Spleen (tissue), 11 donors: ENCODE data around the gene ENO3. TPM values are rescaled to one million over a fixed set of nuclear protein-coding genes. Genes with fewer than 3 reads are reported as not detected.

Experiments
- DNase-seq: peaks from one replicate; pipeline ENCODE4 v3.0.0-alpha.2; 2020
- H3K27ac ChIP-seq, 8 donors: fragments of 200-600 bp; sonication (generic) in 7 of 8; 1 replicate in 4 of 8; 2 replicates in 4 of 8; pipeline versions ENCODE4 v1.5.0 to v1.8.0; 2016 to 2021; ENCODE audit warnings: inconsistent platforms in 4 of 8, mild to moderate bottlenecking in 4 of 8, moderate library complexity in 1 of 8
- H3K27me3 ChIP-seq, 7 donors: fragments of 200-600 bp; sonication (generic) in 6 of 7; replicated peaks in 1 of 7; 1 replicate in 4 of 7; 2 replicates in 3 of 7; pipeline versions ENCODE4 v1.5.0 to v1.8.0; 2016 to 2021; ENCODE audit warnings: inconsistent platforms in 3 of 7, mild to moderate bottlenecking in 1 of 7
- H3K36me3 ChIP-seq, 6 donors: fragments of 200-600 bp; sonication (generic) in 5 of 6; 1 replicate in 4 of 6; 2 replicates in 2 of 6; pipeline versions ENCODE4 v1.5.0 to v1.8.0; 2016 to 2021; ENCODE audit warnings: inconsistent platforms in 2 of 6
- H3K4me1 ChIP-seq, 6 donors: fragments of 200-600 bp; sonication (generic) in 5 of 6; 1 replicate in 3 of 6; 2 replicates in 3 of 6; pipeline versions ENCODE4 v1.5.0 to v1.8.0; 2016 to 2021; ENCODE audit warnings: inconsistent platforms in 3 of 6
- H3K4me3 ChIP-seq, 8 donors: fragments of 200-600 bp; sonication (generic) in 7 of 8; 1 replicate in 4 of 8; 2 replicates in 4 of 8; pipeline versions ENCODE4 v1.5.0 to v1.8.0; 2016 to 2021; ENCODE audit warnings: inconsistent platforms in 4 of 8, mild to moderate bottlenecking in 4 of 8, moderate library complexity in 2 of 8
- H3K9me3 ChIP-seq, 8 donors: fragments of 200-600 bp; sonication (generic) in 7 of 8; 1 replicate in 4 of 8; 2 replicates in 4 of 8; pipeline versions ENCODE4 v1.5.0 to v1.8.0; 2016 to 2021; ENCODE audit warnings: inconsistent platforms in 4 of 8
- CTCF ChIP-seq, 11 experiments: fragments of 200-600 bp in 7 of 11; fragments of 450-650 bp in 4 of 11; sonication (generic) in 4 of 11; IDR thresholded peaks in 8 of 11; conservative IDR thresholded peaks in 3 of 11; 1 replicate in 7 of 11; 2 replicates in 4 of 11; pipeline versions ENCODE4 v1.4.0 to v1.8.0; 2016 to 2021; ENCODE audit warnings: antibody characterized with exemption in 11 of 11, inconsistent platforms in 4 of 11, mild to moderate bottlenecking in 1 of 11
- POLR2A ChIP-seq, 3 donors: fragments of 450-650 bp; IDR thresholded peaks; one replicate each; pipeline ENCODE4 v1.5.1; 2017; ENCODE audit warnings: antibody characterized with exemption in 3 of 3, mild to moderate bottlenecking in 1 of 3
- POLR2AphosphoS5 ChIP-seq, 3 donors: sonication (generic); formaldehyde crosslinking; IDR thresholded peaks; one replicate each; pipeline ENCODE4 v1.5.1; 2017; ENCODE audit warnings: antibody characterized with exemption in 3 of 3
- WGBS, 5 donors: extraction: QIAGEN DNeasy Blood & Tissue Kit in 3 of 5; methylation state at CpG; one replicate each; pipeline versions ENCODE4 v1.1.5 to v1.1.7; 2013 to 2018; 5-methylcytosine and 5-hydroxymethylcytosine counted together
- intact Hi-C: fragments of 100-400 bp; cut with DNase I; formaldehyde crosslinking; loops from one replicate; pipeline ENCODE4 v1.15.0; 2023; ENCODE audit warnings: low total_unique reads
- polyA plus RNA-seq, 3 donors: library from polyadenylated mRNA; stranded (reverse); fragments of 200-250 nt; gene quantifications; one replicate each; pipeline ENCODE4 v1.2.1, GENCODE V29; 2013
- total RNA-seq, 7 donors: library from RNA; depleted of rRNA in 3 of 7; stranded (reverse); fragments of >200 nt in 3 of 7; fragmentation: NEBNext Ultra II Directional in 4 of 7; extraction: Animal tissue kit (Norgen Biotek cat#: 25700) in 4 of 7; gene quantifications; one replicate each; pipeline versions ENCODE4 v1.1.0 to v1.2.1, GENCODE V29; 2016 to 2021
- donor health status: healthy with polysubstance abuse.
- donor health status: DM: no; HTN: no; CAD: no; lungs with moderate emphysema.
- donor health status: DM: no; HTN: no; CAD: no.
- donor health status: Bipolar disorder and iron deficiency.
- donor health status: healthy.
- donor health status: DM: no; HTN: no; CAD: no.
- donor health status: DM: yes; HTN: yes; CAD: no.

Gene ENO3
- total and polyA plus RNA-seq, 10 donors, result 3.1 to 23.4 (median 10.2) TPM

GRCh38 chr17:4999430-5000093, 48.6 kb downstream of the ENO3 start:
- TF ChIP-seq POLR2A (IDR thresholded peaks at IDR 0.05), result no peak
- TF ChIP-seq CTCF (IDR thresholded peaks at IDR 0.05 in 8 of 11, conservative IDR thresholded peaks at IDR 0.05 in 3 of 11), result no peak
- no peak for TF ChIP-seq POLR2AphosphoS5 (IDR thresholded peaks at IDR 0.05)
- H3K4me3 ChIP-seq, result peak overlapping the region; percentile 85 to 97 (median 88)
- peak overlapping the region in 6 of 8 donors; percentile 89 to 95 (median 90) for H3K27ac ChIP-seq
- DNase-seq, result no peak
- peaks cover 18 to 51% (median 32%) of the 10 kb centered on the region in 6 donors for H3K4me1 ChIP-seq
- no peaks in the 10 kb centered on the region for H3K27me3 ChIP-seq
- intact Hi-C loops, result loop anchor here (10.0 kb wide), 1 partner anchor 65 kb away; the partner anchor contains the start of gene GP1BA
- H3K36me3 ChIP-seq, result peaks cover 0 to 45% (median 35%) of the 10 kb centered on the region in 6 donors
- H3K9me3 ChIP-seq, result no peaks in the 10 kb centered on the region
- 57 to 70% (median 67%) methylated on average over 12 of the region's 12 CpGs for WGBS, 5 donors

- peaks cover 18 to 49% (median 32%) of the 10 kb centered on the region in 6 donors for H3K4me1 ChIP-seq
- H3K4me3 ChIP-seq, result peak overlapping the region in 2 of 8 donors; percentile 97
- peaks cover 0 to 52% (median 42%) of the 10 kb centered on the region in 6 donors for H3K36me3 ChIP-seq
- TF ChIP-seq POLR2A (IDR thresholded peaks at IDR 0.05), result no peak
- peak in 1 of 3 donors; percentile 11 for TF ChIP-seq POLR2AphosphoS5 (IDR thresholded peaks at IDR 0.05)
- TF ChIP-seq CTCF (IDR thresholded peaks at IDR 0.05 in 8 of 11, conservative IDR thresholded peaks at IDR 0.05 in 3 of 11), result no peak
- H3K9me3 ChIP-seq, result no peaks in the 10 kb centered on the region
- no peak for DNase-seq
- H3K27ac ChIP-seq, result peak overlapping the region in 5 of 8 donors; percentile 89 to 95 (median 91)
- intact Hi-C loops, result no loop called here
- no peaks in the 10 kb centered on the region for H3K27me3 ChIP-seq
- WGBS, 5 donors, result 66 to 85% (median 78%) methylated on average over 6 to 11 of the region's 11 CpGs
Observed at GRCh38 chr17:5000237-5000639, 49.3 kb downstream of the ENO3 start.

- DNase-seq, result no peak
- Histone ChIP-seq H3K27me3 (no peaks in the 10 kb centered on the region), H3K27ac (no peak overlapping the region), H3K9me3 (no peaks in the 10 kb centered on the region), H3K4me3 (no peak overlapping the region), H3K36me3 (peaks cover 3 to 72% (median 60%) of the 10 kb centered on the region in 6 donors), H3K4me1 (peaks cover 13 to 32% (median 23%) of the 10 kb centered on the region in 6 donors)
- intact Hi-C loops, result no loop called here
- TF ChIP-seq POLR2AphosphoS5 (IDR thresholded peaks at IDR 0.05) (no peak), POLR2A (IDR thresholded peaks at IDR 0.05) (no peak), CTCF (IDR thresholded peaks at IDR 0.05 in 8 of 11, conservative IDR thresholded peaks at IDR 0.05 in 3 of 11) (no peak)
- 91 to 97% (median 94%) methylated on average over 18 to 20 of the region's 20 CpGs for WGBS, 5 donors
Observed at GRCh38 chr17:5002121-5002788, 51.3 kb downstream of the ENO3 start.
